ENCODE measurements around the gene HCFC2. TPM values are rescaled to one million over a fixed set of nuclear protein-coding genes. Genes with fewer than 3 reads are reported as not detected.

The HCFC2 gene
- total RNA-seq, 4 donors from 2014 or later: 11.2 to 32.5 (median 15.9) TPM

DNA sequence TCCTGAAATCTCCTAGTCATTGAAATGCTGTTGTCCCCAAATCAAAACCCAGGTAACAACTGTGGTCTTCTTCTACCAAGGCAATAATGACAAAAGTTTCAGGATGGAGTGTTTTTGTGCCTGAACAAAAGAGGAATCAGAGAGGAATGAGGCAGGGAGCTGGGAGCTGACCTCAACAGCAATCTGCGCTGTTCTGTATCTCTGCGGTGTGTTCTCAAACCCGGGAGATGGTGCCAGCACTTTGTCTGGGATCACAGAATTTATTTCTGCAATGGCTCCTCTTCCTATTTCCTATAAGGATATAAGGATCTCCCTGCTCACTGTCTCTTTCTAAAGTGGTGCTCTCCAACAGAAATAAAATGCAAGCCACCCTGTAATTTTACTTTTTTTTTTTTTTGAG is 13.9 kb upstream of the HCFC2 start:
- DNase-seq (ENCODE audit: low spot score): no peak
- TF ChIP-seq, protein P1, sequence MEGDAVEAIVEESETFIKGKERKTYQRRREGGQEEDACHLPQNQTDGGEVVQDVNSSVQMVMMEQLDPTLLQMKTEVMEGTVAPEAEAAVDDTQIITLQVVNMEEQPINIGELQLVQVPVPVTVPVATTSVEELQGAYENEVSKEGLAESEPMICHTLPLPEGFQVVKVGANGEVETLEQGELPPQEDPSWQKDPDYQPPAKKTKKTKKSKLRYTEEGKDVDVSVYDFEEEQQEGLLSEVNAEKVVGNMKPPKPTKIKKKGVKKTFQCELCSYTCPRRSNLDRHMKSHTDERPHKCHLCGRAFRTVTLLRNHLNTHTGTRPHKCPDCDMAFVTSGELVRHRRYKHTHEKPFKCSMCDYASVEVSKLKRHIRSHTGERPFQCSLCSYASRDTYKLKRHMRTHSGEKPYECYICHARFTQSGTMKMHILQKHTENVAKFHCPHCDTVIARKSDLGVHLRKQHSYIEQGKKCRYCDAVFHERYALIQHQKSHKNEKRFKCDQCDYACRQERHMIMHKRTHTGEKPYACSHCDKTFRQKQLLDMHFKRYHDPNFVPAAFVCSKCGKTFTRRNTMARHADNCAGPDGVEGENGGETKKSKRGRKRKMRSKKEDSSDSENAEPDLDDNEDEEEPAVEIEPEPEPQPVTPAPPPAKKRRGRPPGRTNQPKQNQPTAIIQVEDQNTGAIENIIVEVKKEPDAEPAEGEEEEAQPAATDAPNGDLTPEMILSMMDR (IDR thresholded peaks at IDR 0.05): no peak
- ATAC-seq (ENCODE audit: low FRiP score): no peak

DNA sequence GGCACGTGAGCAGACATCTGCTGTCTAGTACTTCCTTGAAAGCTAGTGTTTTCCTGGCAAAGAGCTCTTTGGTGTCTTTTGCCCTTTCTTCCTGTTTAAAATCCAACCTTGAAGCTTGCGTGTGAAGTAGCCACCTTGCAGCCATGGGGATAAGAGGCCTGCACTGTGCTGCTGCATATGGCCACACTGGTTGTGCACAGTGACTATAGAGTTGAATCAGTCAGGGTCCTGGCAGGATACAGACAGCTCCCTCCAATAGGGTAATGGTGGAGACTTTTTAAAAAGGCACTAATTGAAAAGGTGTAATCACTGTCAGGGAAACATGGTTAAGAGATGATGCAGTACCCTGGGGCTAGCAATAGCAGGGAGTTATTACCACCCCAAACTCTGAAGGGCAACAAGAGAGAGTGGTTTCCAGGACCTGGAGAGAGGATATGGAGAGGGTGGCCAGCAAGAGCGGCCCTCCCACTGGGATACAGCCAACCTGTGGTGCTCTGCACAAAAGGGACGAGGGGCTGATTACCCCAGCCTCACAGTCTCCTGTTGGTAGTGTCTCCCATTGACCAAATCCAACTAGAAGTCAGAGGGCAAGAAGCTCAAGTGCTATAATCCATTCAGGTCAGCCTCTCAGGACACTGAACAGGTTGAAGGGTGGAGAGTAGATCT is 9.5 kb upstream of the HCFC2 start:
- DNase-seq (ENCODE audit: low spot score) (no peak), ATAC-seq (ENCODE audit: low FRiP score) (no peak)
- TF ChIP-seq, protein P1 (IDR thresholded peaks at IDR 0.05): no peak

DNA sequence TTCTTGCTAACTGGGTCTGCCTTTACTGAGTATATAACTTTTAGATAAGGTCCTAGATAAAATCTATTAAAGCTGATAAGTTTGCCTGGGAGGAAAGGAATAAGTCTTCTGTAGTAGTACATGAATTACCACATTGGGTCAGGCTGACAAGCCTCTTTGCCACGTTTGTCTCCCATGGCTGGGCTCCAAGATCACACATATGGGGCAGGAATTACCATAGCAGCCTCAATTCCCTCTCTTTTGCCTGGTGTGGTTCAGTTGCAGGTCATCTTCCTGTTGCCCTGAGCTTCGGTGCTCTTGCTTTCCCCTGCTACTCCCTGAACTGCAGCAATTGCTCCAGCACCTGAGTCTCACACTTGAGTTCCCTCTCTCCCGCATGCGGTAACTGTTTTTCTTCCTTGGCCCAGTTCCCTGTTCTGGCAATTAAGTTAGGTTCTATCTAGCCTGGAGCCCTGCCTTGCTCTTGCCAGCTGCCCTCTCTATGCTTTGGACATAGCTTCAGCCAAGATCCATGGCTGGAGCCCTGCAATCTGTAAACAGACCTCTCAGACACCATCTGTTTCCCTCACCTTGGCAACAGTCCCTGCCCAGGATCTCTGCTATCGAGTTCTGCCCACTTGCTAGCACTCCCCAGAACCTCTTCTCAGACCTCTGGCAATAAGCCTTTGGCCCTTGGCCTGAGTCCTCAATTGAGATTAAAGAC is 8.5 kb upstream of the HCFC2 start:
- ATAC-seq (ENCODE audit: low FRiP score): peak; percentile 86
- DNase-seq (ENCODE audit: low spot score): peak; percentile 27
- TF ChIP-seq, protein P1 (IDR thresholded peaks at IDR 0.05): no peak

DNA sequence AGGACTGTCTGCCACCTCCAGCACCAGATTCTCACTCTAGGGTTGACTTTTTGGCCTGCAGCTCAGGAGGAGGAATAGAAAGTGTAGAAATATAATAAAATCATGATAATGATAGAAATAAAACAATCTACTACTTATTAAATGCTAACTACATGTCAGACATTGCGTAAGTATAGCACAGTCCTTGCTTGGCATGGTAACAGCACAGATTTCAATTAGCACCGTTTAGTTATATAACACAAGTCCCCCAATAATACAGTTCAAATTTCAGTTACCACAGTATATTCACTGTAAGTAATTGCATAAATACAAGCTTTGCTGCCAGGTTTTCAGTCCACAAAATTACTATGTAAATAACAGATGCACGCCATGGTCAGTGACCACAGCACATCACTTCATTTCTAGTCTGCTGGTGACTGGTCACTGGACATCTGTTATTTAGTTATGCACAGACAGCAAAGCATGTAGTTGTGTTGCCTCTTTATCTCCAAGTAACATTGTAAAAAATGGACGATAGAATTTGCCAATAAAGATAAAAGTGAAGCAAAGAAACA is 7.8 kb upstream of the HCFC2 start:
- TF ChIP-seq, protein P1 (IDR thresholded peaks at IDR 0.05): no peak
- no peak for DNase-seq (ENCODE audit: low spot score)
- ATAC-seq (ENCODE audit: low FRiP score): peak; percentile 12

DNA sequence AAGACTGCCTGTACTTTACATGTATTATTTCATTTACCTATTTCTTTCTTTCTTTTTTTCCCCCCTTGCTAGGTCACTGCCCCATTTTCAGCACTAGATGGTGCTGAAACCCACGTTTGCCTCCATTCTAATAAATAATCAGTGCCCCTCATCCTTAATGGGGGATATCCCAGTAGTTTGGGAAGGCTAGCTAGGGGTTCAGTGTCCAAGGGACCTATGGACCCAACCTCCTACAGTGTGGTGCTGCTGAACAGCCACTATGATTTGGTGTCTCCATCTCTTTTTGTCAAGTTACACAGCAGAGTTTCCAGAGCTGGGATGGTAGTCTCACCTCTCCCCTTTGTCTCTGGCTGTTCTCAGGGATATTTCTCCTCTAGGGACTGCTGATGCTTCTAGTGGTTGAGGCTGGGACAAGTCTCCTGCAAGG is 6.5 kb upstream of the HCFC2 start:
- DNase-seq (ENCODE audit: low spot score): no peak
- ATAC-seq (ENCODE audit: low FRiP score): no peak
- TF ChIP-seq, protein P1 (IDR thresholded peaks at IDR 0.05): no peak

DNA sequence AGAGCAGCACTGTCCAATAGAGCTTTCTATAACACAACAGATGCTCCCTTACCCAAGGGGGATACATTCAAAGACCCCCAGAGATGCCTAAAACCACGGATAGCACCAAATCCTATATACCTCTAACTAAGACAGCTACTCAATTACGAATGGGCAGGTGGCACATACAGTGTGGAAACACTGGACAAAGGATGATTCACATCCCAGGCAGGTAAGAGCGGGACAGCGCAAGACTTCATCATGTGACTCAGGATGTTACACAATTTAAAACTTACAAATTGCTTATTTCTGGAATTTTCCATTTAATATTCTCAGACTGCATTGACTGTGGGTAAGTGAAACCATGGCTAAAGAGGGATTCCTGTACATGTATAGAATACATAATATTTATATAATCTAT is 5.5 kb upstream of the HCFC2 start:
- ATAC-seq (ENCODE audit: low FRiP score) (no peak), DNase-seq (ENCODE audit: low spot score) (no peak)
- TF ChIP-seq, protein P1 (IDR thresholded peaks at IDR 0.05): no peak
